Ureter (tissue), 1 donor: ENCODE data around the gene TMEM131L. TPM values are rescaled to one million over a fixed set of nuclear protein-coding genes. Genes with fewer than 3 reads are reported as not detected.
"Not testable (repeated sequence)": the region's sequence is repeated elsewhere in the genome, so short reads cannot be mapped to it uniquely, and the experiment has no call there.

Source experiments
- DNase-seq: peaks from one replicate; pipeline ENCODE4 v3.0.0-alpha.2; 2020; ENCODE audit warnings: low spot score
- total RNA-seq: library from RNA; stranded (reverse); gene quantifications from one replicate; pipeline ENCODE4 v1.2.4, GENCODE V29; 2023
- donor health status: DM: yes; HTN: yes; CAD: no.

Gene TMEM131L
- total RNA-seq, 1 donor from 2014 or later = 12.1 TPM

GRCh38 chr4:153447175-153447905 is 18.8 kb upstream of the TMEM131L start:
- DNase-seq = no peak

DNA sequence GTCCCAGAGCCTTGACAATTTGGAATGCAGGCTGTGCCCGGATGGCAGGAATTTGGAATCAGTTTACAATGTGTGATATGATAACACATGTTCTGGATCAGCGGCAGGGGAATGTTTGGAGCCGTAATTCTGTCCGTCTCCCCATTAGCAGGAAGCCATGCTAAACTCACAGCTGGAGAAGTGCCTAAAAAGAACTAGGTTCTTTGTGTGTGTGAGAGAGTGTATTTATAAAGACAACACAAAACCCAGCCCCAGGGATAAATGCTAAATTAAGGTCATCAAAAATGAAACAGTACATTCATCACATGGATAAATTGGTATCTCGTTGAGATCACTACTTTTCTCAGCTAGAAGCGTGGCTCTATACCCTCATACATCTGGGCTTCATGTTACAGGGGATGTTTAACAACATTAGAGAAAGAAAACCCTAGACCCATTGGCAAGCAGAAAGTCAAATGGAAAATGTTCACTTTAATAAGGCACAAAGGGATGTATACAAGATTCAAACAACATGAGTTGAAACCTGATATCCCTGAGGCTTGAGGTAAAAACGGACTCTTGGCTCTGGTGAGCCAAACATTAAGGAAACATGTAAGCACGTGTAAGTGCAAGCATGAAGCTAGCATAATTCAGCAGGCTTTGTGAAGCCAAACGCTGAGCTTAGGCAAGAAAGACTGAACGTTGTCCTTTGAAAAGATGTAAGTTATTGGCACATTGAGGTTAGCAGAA is 18.0 kb upstream of the TMEM131L start:
- DNase-seq = no peak

DNA sequence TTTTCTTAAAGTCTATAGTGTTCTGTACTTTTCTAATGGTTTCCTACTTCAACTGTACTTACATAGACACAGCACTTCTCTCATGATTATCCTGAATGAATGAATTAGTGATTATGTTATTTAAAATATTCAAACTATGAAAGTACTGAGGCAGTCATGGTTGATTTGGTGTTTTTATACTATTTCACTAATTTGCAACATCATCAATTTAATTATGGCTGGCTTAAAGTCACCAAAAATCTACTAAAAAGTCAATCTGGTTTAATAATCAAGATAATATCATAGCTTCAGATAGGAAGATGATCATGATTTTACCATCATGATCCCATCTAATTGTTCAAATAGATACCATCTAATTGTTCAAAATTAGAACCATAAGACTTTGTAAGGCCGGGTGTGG is 16.8 kb upstream of the TMEM131L start:
- DNase-seq = no peak

- DNase-seq = no peak
Observed at GRCh38 chr4:153450544-153450917, 15.6 kb upstream of the TMEM131L start.

DNA sequence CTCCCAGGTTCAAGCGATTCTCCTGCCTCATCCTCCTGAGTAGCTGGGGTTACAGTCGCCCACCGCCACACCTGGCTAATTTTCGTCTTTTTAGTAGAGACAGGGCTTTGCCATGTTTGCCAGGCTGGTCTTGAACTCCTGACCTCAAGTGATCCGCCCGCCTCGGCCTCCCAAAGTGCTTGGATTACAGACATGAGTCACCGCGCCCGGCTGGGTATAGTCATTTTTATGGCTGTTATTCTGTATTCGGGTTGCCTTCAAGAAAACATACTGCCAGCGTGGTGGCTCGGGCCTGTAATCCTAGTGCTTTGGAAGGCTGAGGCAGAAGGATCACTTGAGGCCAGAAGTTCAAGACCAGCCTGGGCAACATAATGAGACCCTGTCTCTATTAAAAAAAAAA is 15.0 kb upstream of the TMEM131L start:
- not testable (repeated sequence) for DNase-seq

DNA sequence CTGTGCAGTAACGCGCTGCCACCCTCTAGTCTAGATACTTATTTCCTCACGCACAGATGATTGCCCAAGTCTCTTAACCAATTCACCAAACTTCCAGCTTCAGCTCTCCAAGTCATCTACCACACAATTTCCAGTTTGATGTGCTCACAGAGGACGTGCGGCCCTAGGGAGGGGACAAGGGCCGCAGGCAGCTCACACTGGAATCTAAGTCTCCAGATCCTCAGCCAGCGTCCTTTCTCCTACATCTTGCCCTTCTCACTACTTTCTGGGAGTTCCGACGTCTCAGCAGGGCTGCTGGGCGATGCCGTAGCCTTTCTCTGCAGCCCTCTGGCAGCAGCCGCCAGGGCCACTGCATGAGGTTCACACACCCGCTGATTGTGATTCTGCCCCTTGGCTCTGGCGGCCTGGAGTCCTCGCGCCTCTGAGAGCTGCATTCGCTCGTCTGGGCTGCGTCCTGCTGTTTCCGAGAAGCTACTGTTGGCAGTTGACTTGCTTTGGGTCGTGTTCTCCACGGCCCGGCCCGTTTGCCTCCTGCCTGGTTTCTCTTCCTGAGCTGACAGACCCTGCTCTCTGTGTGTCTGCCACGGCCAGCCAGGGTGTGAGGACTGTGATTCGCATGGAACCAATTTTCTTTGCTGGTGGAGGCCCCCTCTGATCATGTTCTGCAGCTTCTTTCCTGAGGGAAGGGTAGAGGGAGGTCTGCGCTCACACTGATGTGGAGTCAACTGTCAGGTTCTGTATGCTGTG is 14.1 kb upstream of the TMEM131L start:
- no peak for DNase-seq

DNA sequence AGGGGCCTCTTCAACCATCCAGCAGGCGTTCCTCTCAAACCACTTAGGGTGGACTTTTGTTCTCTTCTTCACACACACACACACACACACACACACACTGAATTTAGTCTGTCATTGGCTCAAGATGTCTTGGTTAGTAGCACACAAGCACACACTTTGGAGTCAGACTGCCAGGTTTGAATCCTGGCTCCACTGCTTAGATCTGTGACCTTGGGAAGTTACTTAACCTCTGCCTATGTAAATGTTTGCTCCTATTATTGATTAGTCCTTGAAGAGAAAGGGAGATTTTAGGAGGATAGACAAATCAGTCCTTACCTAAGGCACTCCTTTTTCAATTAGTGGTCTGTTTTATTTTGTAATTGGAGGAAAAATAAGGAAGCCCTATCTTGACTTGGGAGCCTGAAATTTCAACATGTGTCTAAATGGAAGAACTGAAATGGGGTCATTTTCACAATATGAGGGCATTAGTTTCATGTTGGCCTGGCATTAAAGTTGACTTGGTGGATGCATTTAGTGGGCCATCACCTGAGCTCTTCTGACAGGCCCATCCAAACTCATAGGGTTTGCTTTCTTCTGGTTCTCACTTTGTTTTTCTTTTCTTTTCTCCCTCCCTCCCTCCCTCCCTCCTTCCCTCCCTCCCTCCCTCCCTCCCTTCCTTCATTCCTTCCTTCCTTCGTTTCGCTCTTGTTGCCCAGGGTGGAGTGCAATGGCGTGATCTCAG is 13.3 kb upstream of the TMEM131L start:
- DNase-seq = no peak

DNA sequence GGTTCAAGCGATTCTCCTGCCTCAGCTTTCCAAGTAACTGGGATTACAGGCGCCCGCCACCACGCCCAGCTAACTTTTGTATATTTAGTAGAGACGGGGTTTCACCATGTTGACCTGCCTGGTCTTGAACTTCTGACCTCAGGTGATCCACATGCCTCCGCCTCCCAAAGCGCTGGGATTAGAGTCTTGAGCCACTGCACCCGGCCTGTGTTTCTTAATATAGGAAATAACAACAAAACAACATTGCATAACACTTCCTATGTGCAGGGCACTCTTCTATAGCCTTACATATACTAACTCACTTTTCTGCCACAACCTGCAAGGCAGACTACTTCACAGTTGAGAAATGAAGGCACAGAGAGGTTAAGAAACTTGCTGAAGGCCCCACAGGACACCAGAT is 12.8 kb upstream of the TMEM131L start:
- DNase-seq = no peak

- DNase-seq = no peak
Observed at GRCh38 chr4:153458969-153459368, 7.2 kb upstream of the TMEM131L start.

DNA sequence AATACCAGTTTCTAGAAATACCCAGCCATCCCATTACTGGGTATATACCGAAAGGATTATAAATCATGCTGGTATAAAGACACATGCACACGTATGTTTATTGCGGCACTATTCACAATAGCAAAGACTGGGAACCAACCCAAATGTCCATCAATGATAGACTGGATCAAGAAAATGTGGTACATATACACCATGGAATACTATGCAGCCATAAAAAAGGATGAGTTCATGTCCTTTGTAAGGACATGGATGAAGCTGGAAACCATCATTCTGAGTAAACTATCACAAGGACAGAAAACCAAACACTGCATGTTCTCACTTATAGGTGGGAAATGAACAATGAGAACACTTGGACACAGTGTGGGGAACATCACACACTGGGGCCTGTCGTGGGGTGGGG is 4.6 kb upstream of the TMEM131L start:
- DNase-seq = not testable (repeated sequence)

- no peak for DNase-seq
Observed at GRCh38 chr4:153464068-153464467, 2.1 kb upstream of the TMEM131L start.

- DNase-seq = no peak
Observed at GRCh38 chr4:153465140-153465539, 1.0 kb upstream of the TMEM131L start.

GRCh38 chr4:153465615-153466080 is 512 bp upstream of the TMEM131L start:
- peak; percentile 58 for DNase-seq

GRCh38 chr4:153466949-153467896 is 1.1 kb downstream of the TMEM131L start:
- DNase-seq = no peak

DNA sequence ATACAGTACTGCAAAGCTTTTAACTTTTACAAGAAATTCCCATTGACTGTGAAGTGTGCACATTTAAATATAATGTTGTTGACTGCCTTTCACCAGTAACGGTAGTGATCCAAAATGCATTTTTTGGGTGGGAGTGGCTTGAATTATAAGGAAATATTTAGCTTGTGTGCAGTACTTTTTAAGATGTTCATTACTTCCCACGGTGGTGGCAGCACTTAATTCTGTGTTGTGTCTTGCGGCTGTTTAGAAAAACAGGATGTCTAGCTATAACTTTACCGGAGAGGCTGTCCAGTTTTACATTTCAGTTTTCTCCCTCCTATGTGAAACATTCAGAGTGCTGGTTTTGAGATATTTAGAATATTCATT is 1.7 kb downstream of the TMEM131L start:
- no peak for DNase-seq

- DNase-seq = no peak
Observed at GRCh38 chr4:153468587-153468986, 2.4 kb downstream of the TMEM131L start.

- no peak for DNase-seq
Observed at GRCh38 chr4:153469031-153469430, 2.9 kb downstream of the TMEM131L start.

- not testable (repeated sequence) for DNase-seq
Observed at GRCh38 chr4:153471071-153471697, 5.0 kb downstream of the TMEM131L start.

GRCh38 chr4:153471698-153472093 is 5.5 kb downstream of the TMEM131L start:
- DNase-seq = no peak
